GM12872 (cell line): ENCODE measurements around the gene BIRC7.

Source experiments
- TF ChIP-seq, protein P1 (sequence below): IDR thresholded peaks from 3 replicates; pipeline ENCODE4 v1.5.1; 2011; ENCODE audit warnings: low read depth, mild to moderate bottlenecking, low read length, moderate library complexity; ENCODE audit not compliant: insufficient read depth

BIRC7 gene

DNA sequence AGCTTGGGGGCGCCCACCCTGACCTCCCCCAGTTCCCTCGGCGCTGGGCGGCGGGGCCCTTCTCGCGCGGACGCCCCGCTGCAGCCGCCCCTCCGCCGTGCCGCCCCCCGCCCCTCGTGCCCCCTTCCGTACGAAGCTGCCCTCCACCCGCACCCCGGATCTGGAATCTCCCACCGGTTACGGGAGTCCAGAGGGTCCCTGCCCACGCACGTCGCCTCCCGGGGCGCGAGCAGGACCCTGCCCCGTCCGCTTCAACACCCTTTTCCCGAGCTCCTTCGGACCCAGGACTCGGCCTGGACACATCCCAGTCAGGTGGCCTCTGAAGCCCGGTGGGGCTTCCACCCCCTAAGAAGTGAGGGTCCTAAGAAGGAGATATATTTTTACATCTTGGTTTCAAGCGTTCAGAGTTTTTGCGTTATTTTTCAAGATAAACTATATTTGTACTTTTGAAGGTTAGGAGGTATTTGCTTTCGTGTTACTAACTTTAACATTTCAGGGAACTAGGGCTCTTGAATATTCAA lies 37.4 kb downstream of the BIRC7 start:
- TF ChIP-seq, protein P1, sequence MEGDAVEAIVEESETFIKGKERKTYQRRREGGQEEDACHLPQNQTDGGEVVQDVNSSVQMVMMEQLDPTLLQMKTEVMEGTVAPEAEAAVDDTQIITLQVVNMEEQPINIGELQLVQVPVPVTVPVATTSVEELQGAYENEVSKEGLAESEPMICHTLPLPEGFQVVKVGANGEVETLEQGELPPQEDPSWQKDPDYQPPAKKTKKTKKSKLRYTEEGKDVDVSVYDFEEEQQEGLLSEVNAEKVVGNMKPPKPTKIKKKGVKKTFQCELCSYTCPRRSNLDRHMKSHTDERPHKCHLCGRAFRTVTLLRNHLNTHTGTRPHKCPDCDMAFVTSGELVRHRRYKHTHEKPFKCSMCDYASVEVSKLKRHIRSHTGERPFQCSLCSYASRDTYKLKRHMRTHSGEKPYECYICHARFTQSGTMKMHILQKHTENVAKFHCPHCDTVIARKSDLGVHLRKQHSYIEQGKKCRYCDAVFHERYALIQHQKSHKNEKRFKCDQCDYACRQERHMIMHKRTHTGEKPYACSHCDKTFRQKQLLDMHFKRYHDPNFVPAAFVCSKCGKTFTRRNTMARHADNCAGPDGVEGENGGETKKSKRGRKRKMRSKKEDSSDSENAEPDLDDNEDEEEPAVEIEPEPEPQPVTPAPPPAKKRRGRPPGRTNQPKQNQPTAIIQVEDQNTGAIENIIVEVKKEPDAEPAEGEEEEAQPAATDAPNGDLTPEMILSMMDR: no peak

DNA sequence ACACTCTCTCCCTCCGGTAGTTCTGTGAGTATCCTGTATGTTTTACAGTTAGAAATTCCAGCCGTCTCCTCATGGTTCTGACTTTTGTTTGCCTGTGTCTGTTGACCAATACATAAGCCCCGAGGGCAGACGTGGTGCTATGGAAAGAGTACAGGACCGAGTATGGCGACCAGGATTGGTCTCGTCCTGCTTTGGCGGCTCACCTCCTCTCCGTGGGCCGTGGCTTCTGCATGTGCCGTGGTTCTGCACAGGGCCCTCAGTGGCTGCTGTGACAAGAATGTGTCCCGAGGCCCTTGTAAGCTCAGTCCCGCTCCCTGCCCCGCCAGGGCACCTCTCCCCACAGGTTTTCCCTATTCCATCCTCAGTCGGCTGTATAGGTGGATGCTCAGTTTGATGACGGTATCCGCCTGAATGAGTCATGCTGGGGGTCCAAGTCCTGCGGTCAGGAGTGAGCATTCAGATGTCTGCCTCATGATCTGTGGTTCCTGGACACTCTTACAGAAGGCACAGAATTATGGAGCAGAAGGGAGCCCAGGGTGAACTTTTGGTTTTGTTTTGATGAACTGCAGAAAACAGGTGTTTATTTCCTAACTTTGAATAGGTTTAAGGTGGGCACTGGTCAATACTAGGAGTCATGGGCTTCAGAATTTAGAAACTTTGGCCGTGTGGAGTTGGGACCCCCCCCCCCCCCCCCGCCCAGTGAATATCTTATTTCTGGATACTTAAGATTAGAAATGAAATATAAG lies 38.1 kb downstream of the BIRC7 start:
- TF ChIP-seq, protein P1: no peak

DNA sequence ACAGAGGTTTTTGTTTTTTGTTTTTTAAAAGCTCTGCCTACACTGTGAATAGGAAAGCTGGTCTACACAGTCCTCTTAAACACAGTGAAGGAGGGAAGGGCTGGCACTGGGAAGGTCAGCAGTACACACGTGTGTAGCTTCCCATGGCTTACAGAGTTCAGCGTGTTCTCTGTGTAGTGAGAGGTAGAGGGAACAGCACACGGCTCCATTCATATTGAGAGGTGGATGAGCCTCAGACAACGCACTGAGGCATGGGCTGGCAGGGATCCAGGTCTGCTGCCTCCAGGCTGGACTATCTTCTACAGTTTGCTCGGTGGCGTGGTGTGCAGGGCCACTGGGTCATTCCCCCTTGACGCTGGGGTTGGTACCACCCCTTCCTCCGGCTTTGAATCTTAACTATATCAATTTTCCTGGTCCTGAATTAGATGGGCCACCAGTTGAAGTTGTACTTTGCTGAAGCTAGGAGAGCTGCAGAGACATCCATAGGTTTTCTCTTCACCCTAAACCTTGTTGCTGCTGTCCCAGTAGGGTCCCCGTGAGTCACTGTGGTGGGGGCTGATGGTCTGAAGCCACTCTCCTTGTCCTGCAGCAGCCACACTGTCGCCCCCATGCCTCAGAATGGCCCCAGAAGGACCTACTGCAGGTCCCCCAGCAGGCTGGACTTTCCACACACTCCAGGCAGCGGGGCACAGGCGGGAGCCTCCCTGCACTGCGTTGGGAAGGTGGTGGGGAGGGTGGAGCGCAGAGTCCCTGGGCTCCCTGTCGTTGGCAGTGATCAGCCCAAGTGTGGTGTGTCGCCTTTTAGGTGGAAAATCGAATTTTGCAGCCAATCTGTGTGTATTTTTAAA lies 38.9 kb downstream of the BIRC7 start:
- TF ChIP-seq, protein P1: no peak

DNA sequence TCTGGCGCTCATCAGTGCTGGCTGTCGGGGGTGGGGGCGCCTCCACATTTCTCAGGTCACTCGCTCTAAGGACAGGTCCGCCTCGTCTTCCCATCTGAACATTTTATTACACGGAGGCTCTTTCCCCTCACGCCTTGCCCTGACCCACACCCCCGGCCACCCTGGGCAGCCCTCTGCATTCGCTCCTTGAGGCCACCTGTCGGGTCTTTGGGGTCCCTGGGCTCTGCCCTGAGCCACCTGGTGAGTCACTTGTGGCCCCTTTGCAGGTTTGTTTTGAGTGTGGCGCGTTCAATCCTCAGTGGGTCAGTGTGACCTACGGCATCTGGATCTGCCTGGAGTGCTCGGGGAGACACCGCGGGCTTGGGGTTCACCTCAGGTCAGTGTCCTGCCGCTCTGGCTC lies 40.1 kb downstream of the BIRC7 start:
- TF ChIP-seq, protein P1: no peak

DNA sequence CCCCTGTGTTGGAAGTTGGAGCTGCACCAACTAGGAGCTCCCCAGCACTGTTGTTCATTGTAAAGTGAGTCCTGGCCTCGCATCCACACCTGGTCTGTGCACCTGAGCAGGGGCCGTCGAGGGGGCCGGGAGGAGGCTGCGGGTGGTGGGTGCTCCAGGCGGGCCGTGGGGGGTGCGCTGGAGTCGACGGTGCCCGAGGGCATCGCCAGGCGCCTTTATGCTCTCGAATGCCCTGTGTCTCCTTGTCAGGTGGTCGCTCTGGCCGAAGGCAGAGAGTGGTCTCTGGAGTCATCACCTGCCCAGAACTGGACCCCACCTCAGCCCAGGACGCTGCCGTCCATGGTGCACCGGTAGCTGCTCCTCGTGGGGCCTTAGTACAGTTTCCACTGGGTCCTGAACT lies 41.3 kb downstream of the BIRC7 start:
- TF ChIP-seq, protein P1: no peak

DNA sequence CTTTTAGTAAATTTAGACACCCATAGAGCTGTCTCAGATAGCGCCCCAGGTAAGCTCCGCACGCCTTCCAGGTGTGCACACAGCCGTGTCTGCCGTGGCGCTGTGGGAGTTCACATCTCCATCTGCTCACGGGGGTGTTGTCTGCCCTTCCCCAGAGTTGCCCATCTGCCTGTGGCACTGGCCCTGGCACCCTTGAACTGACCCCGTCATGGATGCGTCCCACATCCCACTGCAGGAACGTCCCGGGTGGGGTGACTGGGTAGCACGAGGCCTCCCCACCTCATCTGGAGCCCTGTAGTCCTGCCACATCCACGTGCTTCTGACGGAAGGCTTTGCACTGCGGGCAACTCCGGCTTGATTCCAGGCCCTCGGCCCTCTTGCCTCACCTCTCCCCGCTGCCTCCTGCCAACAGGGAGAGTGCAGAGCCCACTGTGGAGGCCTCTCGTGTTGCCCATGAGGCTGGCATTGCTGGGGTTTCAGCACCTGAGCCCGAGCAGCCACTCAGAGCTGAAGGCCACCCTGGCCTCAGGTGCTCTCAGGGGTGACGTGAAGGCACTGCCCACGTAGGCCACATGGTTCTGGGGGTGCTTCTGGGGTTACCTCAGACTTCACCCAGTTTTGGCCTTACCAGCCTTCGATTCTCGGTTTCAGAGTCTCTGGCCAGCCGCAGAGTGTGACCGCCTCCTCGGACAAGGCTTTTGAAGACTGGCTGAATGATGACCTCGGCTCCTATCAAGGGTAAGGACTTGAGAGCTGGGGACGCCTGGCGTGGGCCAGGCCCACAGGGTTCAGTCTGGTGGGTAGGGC lies 42.0 kb downstream of the BIRC7 start:
- TF ChIP-seq, protein P1: no peak

DNA sequence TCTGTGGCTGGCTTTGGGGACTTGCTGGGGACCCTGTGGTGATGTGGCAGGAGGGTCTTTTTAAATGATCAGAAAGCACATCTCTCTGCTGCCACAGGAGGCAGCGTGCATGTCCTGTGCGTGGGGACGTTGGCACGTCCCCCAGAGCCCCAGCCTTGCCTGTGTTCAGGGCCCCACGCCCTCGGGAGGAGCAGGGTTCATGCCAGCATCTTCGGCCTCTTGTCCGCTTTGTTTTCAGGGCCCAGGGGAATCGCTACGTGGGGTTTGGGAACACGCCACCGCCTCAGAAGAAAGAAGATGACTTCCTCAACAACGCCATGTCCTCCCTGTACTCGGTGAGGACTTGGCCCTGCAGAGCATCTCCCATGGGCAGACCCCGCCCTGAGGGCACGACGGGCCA lies 43.0 kb downstream of the BIRC7 start:
- TF ChIP-seq, protein P1: 0 out of 3 replicates have a peak, but pooled peaks have one; percentile 2
